Measurements from ENCODE around the gene TACC2.

- TF ChIP-seq CTCF (IDR thresholded peaks at IDR 0.05 in 4 of 5, conservative IDR thresholded peaks at IDR 0.05 in 1 of 5) (no peak), POLR2A (IDR thresholded peaks at IDR 0.05) (no peak)
Measured at GRCh38 chr10:122020226-122020625, 31.3 kb downstream of the TACC2 start.

Data from gastrocnemius medialis (tissue), 4 donors.